ENCODE measurements around the gene EPS15.

- TF ChIP-seq POLR2A (IDR thresholded peaks at IDR 0.05) (no peak), CTCF (IDR thresholded peaks at IDR 0.05) (no peak), POLR2AphosphoS5 (IDR thresholded peaks at IDR 0.05) (no peak)
Measured at GRCh38 chr1:51385776-51386175, 133.3 kb downstream of the EPS15 start.

Data from transverse colon (tissue), 4 donors.